Activated CD4-positive, alpha-beta T cell treated with anti-CD3 and anti-CD28 coated beads, Interleukin-2, amount 10 ng/mL, durations not matched to agents 7 days and 5 days (primary cell): ENCODE results near the gene TSPO2. TPM values are rescaled to one million over a fixed set of nuclear protein-coding genes. Genes with fewer than 3 reads are reported as not detected.

Experiments
- CTCF ChIA-PET: fragments of 350-600 bp; sonication (Branson Sonifier 250); formaldehyde crosslinking; loops from one replicate; lab custom pipeline; 2021; ENCODE audit warnings: antibody characterized with exemption; lab: Charles Lee
- POLR2A ChIA-PET: fragments of 350-600 bp; sonication (Branson Sonifier 250); formaldehyde crosslinking; loops from one replicate; lab custom pipeline; 2021; ENCODE audit warnings: antibody characterized with exemption; lab: Charles Lee
- DNase-seq: peaks from one replicate; pipeline ENCODE4 v3.0.0-alpha.2; 2020
- H3K27ac Mint-ChIP-seq: one replicate; pipeline ENCODE4 v1.8.0; 2021; ENCODE audit warnings: mild to moderate bottlenecking, moderate library complexity, mixed read lengths
- H3K27me3 Mint-ChIP-seq: one replicate; pipeline ENCODE4 v1.8.0; 2021; ENCODE audit warnings: mixed read lengths
- H3K36me3 Mint-ChIP-seq: one replicate; pipeline ENCODE4 v1.8.0; 2021; ENCODE audit warnings: low read depth, mixed read lengths
- H3K4me1 Mint-ChIP-seq: one replicate; pipeline ENCODE4 v1.8.0; 2021; ENCODE audit warnings: mixed read lengths
- H3K4me3 Mint-ChIP-seq: one replicate; pipeline ENCODE4 v1.8.0; 2021; ENCODE audit warnings: mild to moderate bottlenecking, moderate library complexity, mixed read lengths
- H3K9me3 Mint-ChIP-seq: one replicate; pipeline ENCODE4 v1.8.0; 2021; ENCODE audit warnings: mixed read lengths
- total RNA-seq, 2 experiments: library from RNA; stranded (reverse); gene quantifications; one replicate each; pipeline ENCODE4 v1.2.3, GENCODE V29; 2021

Gene TSPO2
- total RNA-seq, 2 experiments from 2014 or later, result not detected

DNA sequence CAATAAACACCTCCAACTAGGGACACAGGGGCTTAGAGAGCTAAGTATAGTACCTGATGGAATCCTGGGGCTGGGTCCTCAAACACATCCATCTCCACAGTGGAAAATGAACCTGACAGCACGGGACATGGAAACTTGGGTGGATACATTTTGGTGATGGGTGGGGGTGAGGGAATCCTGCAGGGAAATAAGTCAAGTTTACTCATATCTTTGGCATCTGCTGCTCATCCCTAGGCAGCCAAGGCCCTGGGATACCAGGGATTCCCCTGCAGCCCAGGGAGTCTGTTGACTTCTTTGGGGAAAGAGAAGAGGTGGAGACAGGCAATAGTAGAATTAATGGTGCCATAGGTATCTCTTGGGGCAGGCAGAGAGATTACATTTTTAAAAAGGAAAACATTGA is 17.3 kb downstream of the TSPO2 start:
- Mint-ChIP-seq H3K9me3 (no peaks in the 10 kb centered on the region), H3K4me3 (no peak overlapping the region), H3K27ac (peak overlapping the region; percentile 31), H3K4me1 (peaks cover 10% of the 10 kb centered on the region), H3K36me3 (peaks cover 15% of the 10 kb centered on the region), H3K27me3 (no peaks in the 10 kb centered on the region)
- ChIA-PET POLR2A (no interaction called here), CTCF (interaction anchor here (0.7 to 2.6 kb wide), 4 partner anchors 10 to 58 kb away, joined by 3 to 8 read pairs (median 4); partner anchors contain the start of gene TSPO2)
- DNase-seq, result no peak

DNA sequence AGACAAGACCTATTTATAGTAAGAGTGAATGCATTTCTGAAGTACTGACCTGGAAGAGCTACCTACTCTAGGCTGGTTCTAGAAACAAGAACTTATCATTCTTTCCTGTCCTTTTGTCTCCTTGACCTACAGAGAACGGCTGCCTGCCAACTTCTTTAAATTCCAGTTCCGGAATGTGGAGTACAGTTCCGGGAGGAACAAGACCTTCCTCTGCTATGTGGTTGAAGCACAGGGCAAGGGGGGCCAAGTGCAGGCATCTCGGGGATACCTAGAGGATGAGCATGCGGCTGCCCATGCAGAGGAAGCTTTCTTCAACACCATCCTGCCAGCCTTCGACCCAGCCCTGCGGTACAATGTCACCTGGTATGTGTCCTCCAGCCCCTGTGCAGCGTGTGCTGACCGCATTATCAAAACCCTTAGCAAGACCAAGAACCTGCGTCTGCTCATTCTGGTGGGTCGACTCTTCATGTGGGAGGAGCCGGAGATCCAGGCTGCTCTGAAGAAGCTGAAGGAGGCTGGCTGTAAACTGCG is 19.0 kb downstream of the TSPO2 start:
- CTCF ChIA-PET, result interaction anchor here (0.7 to 2.6 kb wide), 3 partner anchors 22 to 887 kb away, joined by 3 to 8 read pairs (median 3); no protein-coding TSS in a partner anchor

DNA sequence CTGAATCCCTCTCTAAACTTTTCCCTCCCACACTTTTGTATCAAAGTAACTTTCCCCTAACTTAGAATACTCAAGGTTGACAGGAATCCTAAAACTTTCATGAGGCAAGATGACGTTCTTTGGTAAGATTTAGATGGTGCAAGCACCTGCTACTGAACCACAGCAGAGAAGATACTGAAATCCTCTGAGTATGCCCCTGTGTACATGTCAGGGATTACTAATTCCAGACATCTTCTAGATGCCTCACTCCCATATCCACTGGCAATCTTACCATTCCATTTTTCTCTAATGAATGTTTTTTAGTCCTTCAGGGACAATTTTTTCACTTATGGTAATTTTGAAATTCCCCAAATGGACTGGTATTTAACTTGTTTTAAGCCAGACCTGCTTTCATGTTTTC is 19.8 kb downstream of the TSPO2 start:
- Mint-ChIP-seq H3K27me3 (no peaks in the 10 kb centered on the region), H3K9me3 (no peaks in the 10 kb centered on the region), H3K4me1 (peaks cover 24% of the 10 kb centered on the region), H3K36me3 (peaks cover 29% of the 10 kb centered on the region), H3K4me3 (no peak overlapping the region), H3K27ac (no peak overlapping the region)
- DNase-seq, result no peak
- CTCF ChIA-PET, result no interaction called here
- POLR2A ChIA-PET, result no interaction called here

More for the DNA sequence above, 19.0 kb downstream of the TSPO2 start:
- POLR2A ChIA-PET, result no interaction called here
- H3K9me3 Mint-ChIP-seq, result no peaks in the 10 kb centered on the region
- no peaks in the 10 kb centered on the region for H3K27me3 Mint-ChIP-seq
- no peak for DNase-seq
- no peak overlapping the region for H3K4me3 Mint-ChIP-seq
- H3K36me3 Mint-ChIP-seq, result peaks cover 21% of the 10 kb centered on the region
- H3K4me1 Mint-ChIP-seq, result peaks cover 16% of the 10 kb centered on the region
- H3K27ac Mint-ChIP-seq, result no peak overlapping the region

DNA sequence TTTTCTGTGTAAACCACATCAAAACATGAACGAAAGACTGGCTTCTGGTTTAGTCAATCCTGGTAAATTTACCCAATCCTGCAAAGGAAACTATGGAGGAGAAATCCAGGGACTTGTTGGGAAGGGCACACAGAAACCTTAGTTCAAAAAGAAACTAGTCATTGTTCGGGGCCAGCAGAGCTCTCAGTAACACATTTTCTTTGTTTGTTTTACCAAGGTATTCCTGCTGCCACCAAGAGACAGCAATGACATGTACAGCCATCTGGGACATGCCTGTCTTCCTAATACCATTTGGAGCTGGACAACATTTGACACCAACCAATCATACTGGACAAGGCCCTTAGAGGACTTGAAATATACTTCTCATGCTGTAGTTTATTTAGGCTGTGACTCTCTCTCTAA is 21.6 kb downstream of the TSPO2 start:
- Mint-ChIP-seq H3K9me3 (no peaks in the 10 kb centered on the region), H3K27me3 (no peaks in the 10 kb centered on the region), H3K4me1 (peaks cover 38% of the 10 kb centered on the region), H3K36me3 (peaks cover 43% of the 10 kb centered on the region), H3K27ac (no peak overlapping the region), H3K4me3 (no peak overlapping the region)
- POLR2A ChIA-PET, result interaction anchor here (0.7 kb wide), 1 partner anchor 45 kb away, joined by 4 read pairs; no protein-coding TSS in a partner anchor
- CTCF ChIA-PET, result no interaction called here
- peak; percentile 4 for DNase-seq

DNA sequence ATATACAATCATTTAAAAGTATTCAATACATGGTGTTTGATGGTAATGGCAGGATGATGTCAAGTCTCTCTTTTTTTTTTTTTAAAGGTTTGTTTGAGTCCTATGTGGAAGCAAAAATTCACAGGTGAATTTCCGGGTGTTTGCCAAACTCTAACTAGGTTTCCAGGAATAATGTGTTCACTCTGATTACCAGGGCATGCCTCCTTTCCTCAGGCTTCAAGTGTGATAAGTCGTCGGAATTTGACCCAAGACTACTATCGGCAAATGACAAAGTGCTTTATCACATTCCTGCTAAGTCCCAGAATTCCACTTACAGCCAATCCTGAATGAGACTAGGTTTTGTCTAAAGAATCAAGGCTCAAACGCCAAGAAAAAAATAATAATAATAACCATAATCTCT is 22.6 kb downstream of the TSPO2 start:
- H3K4me3 Mint-ChIP-seq, result no peak overlapping the region
- peaks cover 48% of the 10 kb centered on the region for H3K4me1 Mint-ChIP-seq
- H3K27ac Mint-ChIP-seq, result no peak overlapping the region
- H3K36me3 Mint-ChIP-seq, result peaks cover 52% of the 10 kb centered on the region
- no peak for DNase-seq
- no peaks in the 10 kb centered on the region for H3K9me3 Mint-ChIP-seq
- CTCF ChIA-PET, result no interaction called here
- POLR2A ChIA-PET, result no interaction called here
- no peaks in the 10 kb centered on the region for H3K27me3 Mint-ChIP-seq

DNA sequence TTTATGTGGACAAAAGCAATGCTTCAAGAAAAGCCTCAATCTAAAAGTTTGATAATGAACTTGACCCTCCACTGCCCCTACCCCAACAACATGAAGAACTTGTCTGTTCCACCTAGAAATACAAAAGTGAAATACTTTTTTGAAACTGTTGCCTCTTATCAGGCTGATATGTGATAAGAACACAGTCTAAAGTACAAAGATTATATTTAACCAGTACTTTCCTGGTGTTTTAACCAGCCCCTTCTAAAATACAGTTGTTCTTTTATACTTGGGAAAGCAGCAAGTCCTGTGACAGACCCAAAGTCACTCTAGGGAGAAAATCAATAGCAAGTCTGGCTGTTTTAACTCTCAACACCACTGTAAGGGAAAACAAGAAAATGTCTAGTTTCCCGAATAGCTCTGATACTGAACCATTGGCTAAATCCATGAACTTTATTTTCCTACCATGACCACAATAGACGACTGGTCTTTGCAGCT is 23.3 kb downstream of the TSPO2 start:
- H3K27ac Mint-ChIP-seq, result no peak overlapping the region
- ChIA-PET CTCF (interaction anchor here (1.0 kb wide), 1 partner anchor 9 kb away, joined by 3 read pairs; no protein-coding TSS in a partner anchor), POLR2A (interaction anchor here (0.6 kb wide), 1 partner anchor 49 kb away, joined by 3 read pairs; no protein-coding TSS in a partner anchor)
- H3K36me3 Mint-ChIP-seq, result peaks cover 55% of the 10 kb centered on the region
- no peaks in the 10 kb centered on the region for H3K27me3 Mint-ChIP-seq
- no peaks in the 10 kb centered on the region for H3K9me3 Mint-ChIP-seq
- no peak overlapping the region for H3K4me3 Mint-ChIP-seq
- DNase-seq, result no peak
- H3K4me1 Mint-ChIP-seq, result peaks cover 55% of the 10 kb centered on the region

DNA sequence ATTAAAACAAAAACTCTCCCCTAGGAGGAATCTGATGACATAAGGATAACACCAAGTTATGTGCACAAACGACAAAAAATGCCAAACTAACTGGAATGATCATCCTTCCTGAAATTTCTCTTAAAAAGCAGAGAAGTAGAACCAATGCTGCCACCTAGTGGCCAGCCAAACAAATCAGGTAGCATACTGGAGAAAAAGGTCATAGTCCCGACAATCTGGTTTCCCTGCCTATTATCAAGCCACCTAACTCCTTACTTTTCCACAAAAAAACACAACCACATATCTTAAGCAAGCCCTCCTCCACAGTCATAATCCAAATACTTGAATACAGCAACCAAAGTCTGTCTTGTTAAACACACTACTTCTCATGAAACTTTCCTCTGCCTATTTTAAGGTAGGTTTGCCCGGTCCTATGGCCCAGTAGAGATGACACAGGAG is 24.6 kb downstream of the TSPO2 start:
- ChIA-PET POLR2A (no interaction called here), CTCF (no interaction called here)
- H3K27me3 Mint-ChIP-seq, result no peaks in the 10 kb centered on the region
- H3K4me3 Mint-ChIP-seq, result no peak overlapping the region
- peaks cover 56% of the 10 kb centered on the region for H3K36me3 Mint-ChIP-seq
- peak; percentile 74 for DNase-seq
- H3K9me3 Mint-ChIP-seq, result no peaks in the 10 kb centered on the region
- no peak overlapping the region for H3K27ac Mint-ChIP-seq
- peaks cover 66% of the 10 kb centered on the region for H3K4me1 Mint-ChIP-seq

DNA sequence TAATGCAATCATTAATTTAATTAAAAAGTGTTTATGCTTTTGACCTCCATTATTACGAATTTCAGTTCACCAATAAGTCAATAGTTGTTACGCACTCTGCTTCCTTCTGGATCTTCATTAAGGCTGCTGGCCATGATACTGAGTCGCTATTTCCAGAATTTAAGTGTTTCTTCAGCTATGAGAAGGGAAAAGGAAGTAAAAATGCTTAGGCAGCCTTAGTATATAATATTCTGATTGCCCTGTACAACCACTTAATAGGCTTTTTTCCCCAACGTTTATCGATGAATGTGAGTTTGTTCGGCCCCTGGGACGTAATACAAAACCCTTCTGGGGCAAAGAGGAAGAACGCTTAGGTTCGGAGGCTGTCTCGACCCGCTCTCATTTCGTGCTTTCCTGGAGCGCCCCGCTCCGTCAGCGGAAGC is 29.2 kb downstream of the TSPO2 start:
- Mint-ChIP-seq H3K27ac (peak overlapping the region; percentile 99), H3K27me3 (no peaks in the 10 kb centered on the region), H3K4me1 (peaks cover 75% of the 10 kb centered on the region), H3K36me3 (peaks cover 44% of the 10 kb centered on the region), H3K4me3 (peak overlapping the region; percentile 96), H3K9me3 (no peaks in the 10 kb centered on the region)
- DNase-seq, result no peak
- ChIA-PET CTCF (interaction anchor here (0.8 to 1.1 kb wide), 2 partner anchors 18 to 43 kb away, joined by 4 to 5 read pairs; partner anchors contain the start of gene APOBEC2), POLR2A (no interaction called here)

DNA sequence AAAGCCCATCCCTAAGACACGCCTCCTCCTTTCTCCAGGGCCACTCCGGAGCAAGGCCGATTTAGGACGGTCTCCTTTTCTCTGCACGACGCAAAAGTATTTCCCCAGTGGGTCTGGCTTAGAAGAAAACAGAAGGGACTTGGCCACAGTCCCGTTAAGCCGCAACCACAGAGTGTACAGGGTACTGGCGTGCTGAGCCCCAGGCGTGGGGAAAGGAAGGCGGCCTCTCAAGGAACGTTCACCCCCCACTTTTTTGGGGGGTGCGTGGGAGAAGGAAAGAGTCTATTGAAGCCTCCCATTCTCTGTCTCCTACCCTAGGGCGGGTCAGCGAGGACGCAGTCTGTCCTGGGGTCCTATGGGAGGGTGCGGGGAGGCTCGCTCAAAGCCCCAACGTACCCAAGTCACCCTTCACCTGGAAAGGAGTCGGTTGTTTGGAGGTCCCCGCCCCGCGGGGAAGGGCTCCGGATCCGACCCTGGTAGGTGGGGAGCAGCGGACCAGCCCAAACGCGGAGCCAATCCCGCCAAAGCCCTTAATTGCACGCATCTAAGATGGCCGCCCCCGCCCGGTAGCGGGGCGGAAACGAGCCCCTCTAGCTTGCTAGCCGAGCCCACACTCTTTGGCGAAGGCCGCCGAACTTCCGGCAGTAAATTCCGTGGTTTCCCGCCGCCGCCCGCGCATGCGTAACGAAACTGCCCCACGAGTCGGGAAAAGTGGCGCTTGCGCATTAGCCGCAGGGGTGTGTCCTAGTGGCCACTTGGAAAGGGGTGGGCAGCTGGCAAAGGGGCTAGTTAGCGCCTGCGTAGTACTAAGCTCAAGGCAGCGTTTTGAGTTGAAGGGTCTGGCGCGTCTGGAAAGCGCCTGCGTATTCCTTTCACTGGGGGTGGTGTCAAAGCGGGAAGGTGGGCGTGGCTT is 29.9 kb downstream of the TSPO2 start, which contains the start of gene OARD1:
TSS of gene OARD1 (minus strand) at position 434 of the 913 bp plus-strand sequence. CDS start 722 bp downstream, outside the sequence.
- CTCF ChIA-PET, result interaction anchor here (0.7 to 1.2 kb wide), 9 partner anchors 11 to 125 kb away, joined by 3 to 5 read pairs (median 3); partner anchors contain the start of gene APOBEC2
- peak within 1 kb of the TSS; percentile 99 for H3K27ac Mint-ChIP-seq
- peaks cover 71% of the 10 kb centered on the region for H3K4me1 Mint-ChIP-seq

DNA sequence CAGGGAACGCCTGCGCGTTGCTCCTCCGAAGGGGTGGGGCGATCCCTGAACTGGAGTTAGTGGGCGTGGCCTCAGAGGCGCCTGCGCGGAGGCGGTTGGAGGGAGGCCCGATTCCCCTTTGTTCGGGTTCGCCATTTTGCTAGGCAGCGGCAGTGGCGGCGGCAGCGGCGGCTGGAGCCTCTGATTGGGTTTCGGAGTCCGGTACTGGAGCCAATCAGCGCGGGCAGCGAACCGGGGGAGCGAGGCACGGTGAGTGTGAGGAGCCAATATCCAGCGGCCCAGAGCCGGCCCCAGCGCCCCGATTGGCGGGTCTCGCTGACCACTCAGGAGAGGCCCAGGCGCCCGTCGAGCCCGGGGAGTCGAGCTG is 30.6 kb downstream of the TSPO2 start, which contains the start of gene NFYA:
TSS of gene NFYA (plus strand) at position 139 of the 367 bp plus-strand sequence. CDS start 6,116 bp downstream, outside the sequence.
- H3K27ac Mint-ChIP-seq, result peak within 1 kb of the TSS; percentile 99
- H3K27me3 Mint-ChIP-seq, result no peaks in the 10 kb centered on the region
- peak; percentile 100 for DNase-seq
- peak within 1 kb of the TSS; percentile 96 for H3K4me3 Mint-ChIP-seq
- CTCF ChIA-PET, result interaction anchor here (0.7 to 1.2 kb wide), 6 partner anchors 11 to 109 kb away, joined by 3 to 5 read pairs (median 3); no protein-coding TSS in a partner anchor
- POLR2A ChIA-PET, result no interaction called here
- H3K36me3 Mint-ChIP-seq, result peaks cover 34% of the 10 kb centered on the region
- H3K4me1 Mint-ChIP-seq, result peaks cover 67% of the 10 kb centered on the region
- no peaks in the 10 kb centered on the region for H3K9me3 Mint-ChIP-seq

More for the DNA sequence above, 29.9 kb downstream of the TSPO2 start, which contains the start of gene OARD1:
- Mint-ChIP-seq H3K27me3 (no peaks in the 10 kb centered on the region), H3K4me3 (peak within 1 kb of the TSS; percentile 96), H3K9me3 (no peaks in the 10 kb centered on the region), H3K36me3 (peaks cover 38% of the 10 kb centered on the region)
- DNase-seq, result peak; percentile 99
- POLR2A ChIA-PET, result no interaction called here

DNA sequence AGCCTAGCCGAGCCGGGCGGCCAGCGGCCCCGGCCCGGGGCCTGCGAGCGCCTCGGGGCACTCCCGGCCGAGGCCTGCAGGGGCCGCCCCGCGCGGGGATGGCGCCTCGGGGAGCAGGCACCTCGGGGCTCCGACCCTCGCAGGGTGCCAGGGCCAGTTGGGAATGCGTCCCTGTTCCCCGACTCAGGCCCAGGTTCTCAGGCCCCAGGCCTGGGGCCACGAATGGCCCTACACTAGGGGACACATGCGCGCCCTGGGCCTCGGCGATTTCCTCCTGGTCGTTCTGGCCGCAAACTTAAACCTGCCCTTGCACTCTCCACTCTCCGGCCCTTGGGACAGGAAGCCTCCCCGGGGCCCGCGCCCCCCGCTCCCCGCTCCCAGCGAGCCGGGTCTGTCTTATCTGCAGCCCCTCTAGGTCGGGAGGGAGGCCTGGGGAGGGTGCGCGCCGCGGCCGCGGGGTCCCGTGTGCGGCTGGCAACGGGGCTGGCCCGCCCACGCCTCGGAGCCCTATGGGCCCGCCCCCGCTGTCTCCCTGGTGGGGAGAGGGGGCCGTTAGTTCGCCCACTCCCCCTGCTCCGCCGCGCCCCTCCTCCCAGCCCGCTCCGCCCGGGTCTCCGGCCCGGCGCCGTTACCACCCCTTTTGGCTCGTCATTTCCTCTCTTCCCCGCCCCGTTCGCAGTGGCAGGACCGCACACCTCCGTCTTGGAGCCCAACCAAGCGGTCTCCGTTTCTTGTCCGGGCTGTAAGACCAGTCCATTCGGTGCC is 31.1 kb downstream of the TSPO2 start:
- H3K4me3 Mint-ChIP-seq, result peak overlapping the region; percentile 96
- peak overlapping the region; percentile 99 for H3K27ac Mint-ChIP-seq
- CTCF ChIA-PET, result interaction anchor here (0.7 to 1.2 kb wide), 5 partner anchors 10 to 109 kb away, joined by 3 to 5 read pairs (median 3); no protein-coding TSS in a partner anchor
- H3K4me1 Mint-ChIP-seq, result peaks cover 65% of the 10 kb centered on the region
- DNase-seq, result peak; percentile 88
- POLR2A ChIA-PET, result no interaction called here
- H3K27me3 Mint-ChIP-seq, result no peaks in the 10 kb centered on the region
- H3K36me3 Mint-ChIP-seq, result peaks cover 32% of the 10 kb centered on the region
- H3K9me3 Mint-ChIP-seq, result no peaks in the 10 kb centered on the region
